HepG2 (cell line): ENCODE data around the gene PHF2. TPM values are rescaled to one million over a fixed set of nuclear protein-coding genes. Genes with fewer than 3 reads are reported as not detected.

Experiments used
- BRCA1 ChIP-seq: sonication (generic); formaldehyde crosslinking; IDR thresholded peaks from 2 replicates; pipeline ENCODE4 v1.4.0; 2020; ENCODE audit warnings: missing genetic modification reagents
- CTCF ChIP-seq: sonication (generic); formaldehyde crosslinking; IDR thresholded peaks from 2 replicates; pipeline ENCODE4 v1.5.0; 2020; ENCODE audit warnings: mild to moderate bottlenecking, missing genetic modification reagents, moderate library complexity
- DBP ChIP-seq: sonication (generic); formaldehyde crosslinking; IDR thresholded peaks from 2 replicates; pipeline ENCODE4 v1.4.0; 2020; ENCODE audit warnings: missing genetic modification reagents; ENCODE audit errors: not compliant biosample characterization
- DRAP1 ChIP-seq: IDR thresholded peaks from 2 replicates; pipeline ENCODE4 v1.6.1; 2016; ENCODE audit warnings: missing genetic modification reagents, missing compliant biosample characterization
- ETV5 ChIP-seq: IDR thresholded peaks from 2 replicates; pipeline ENCODE4 v1.6.1; 2018; ENCODE audit warnings: missing biosample characterization, missing genetic modification reagents, inconsistent platforms, borderline replicate concordance
- KDM1A ChIP-seq: IDR thresholded peaks from 2 replicates; pipeline ENCODE4 v1.6.1; 2016; ENCODE audit warnings: missing compliant biosample characterization
- MNT ChIP-seq: fragments of 450-650 bp; IDR thresholded peaks from 2 replicates; pipeline ENCODE4 v1.6.1; 2016
- NCOA5 ChIP-seq: sonication (generic); formaldehyde crosslinking; IDR thresholded peaks from 2 replicates; pipeline ENCODE4 v1.4.0; 2020; ENCODE audit warnings: missing genetic modification reagents
- NR2F6 ChIP-seq, 2 experiments: IDR thresholded peaks; 2 replicates each; pipeline ENCODE4 v1.6.1; 2016; ENCODE audit warnings: antibody characterized with exemption in 1 of 2, mild to moderate bottlenecking in 1 of 2
- PAWR ChIP-seq: sonication (generic); formaldehyde crosslinking; IDR thresholded peaks from 2 replicates; pipeline ENCODE4 v1.4.0; 2020; ENCODE audit warnings: missing genetic modification reagents, mild to moderate bottlenecking, borderline replicate concordance
- RFXANK ChIP-seq: IDR thresholded peaks from 2 replicates; pipeline ENCODE4 v1.6.1; 2016
- SOX13 ChIP-seq, 3 experiments: fragments of 450-650 bp in 1 of 3; sonication (generic) in 1 of 3; formaldehyde crosslinking in 1 of 3; IDR thresholded peaks in 2 of 3; conservative IDR thresholded peaks in 1 of 3; 2 replicates each; pipeline versions ENCODE4 v1.5.0 to v1.6.1; 2016 to 2020; ENCODE audit warnings: antibody characterized with exemption in 1 of 3, mild to moderate bottlenecking in 1 of 3, missing compliant biosample characterization in 1 of 3, missing genetic modification reagents in 1 of 3, moderate library complexity in 1 of 3
- SOX5 ChIP-seq: IDR thresholded peaks from 2 replicates; pipeline ENCODE4 v1.6.1; 2016; ENCODE audit warnings: borderline replicate concordance
- ZNF136 ChIP-seq: sonication (generic); formaldehyde crosslinking; IDR thresholded peaks from 2 replicates; pipeline ENCODE4 v1.8.1; 2022; ENCODE audit warnings: low read depth, mild to moderate bottlenecking, moderate library complexity, missing genetic modification reagents
- ZNF512B ChIP-seq: sonication (generic); formaldehyde crosslinking; IDR thresholded peaks from 2 replicates; pipeline ENCODE4 v1.5.1; 2020; ENCODE audit warnings: missing genetic modification reagents, mild to moderate bottlenecking, borderline replicate concordance
- ZNF530 ChIP-seq: sonication (generic); formaldehyde crosslinking; IDR thresholded peaks from 2 replicates; pipeline ENCODE4 v1.5.0; 2020; ENCODE audit warnings: low read depth, mild to moderate bottlenecking, missing genetic modification reagents
- ZNF781 ChIP-seq: sonication (generic); formaldehyde crosslinking; IDR thresholded peaks from 2 replicates; pipeline ENCODE4 v1.5.1; 2020; ENCODE audit warnings: borderline replicate concordance, mild to moderate bottlenecking, missing genetic modification reagents; ENCODE audit errors: not compliant biosample characterization
- ZNF891 ChIP-seq: sonication (generic); formaldehyde crosslinking; IDR thresholded peaks from 2 replicates; pipeline ENCODE4 v1.5.0; 2020; ENCODE audit warnings: mild to moderate bottlenecking, missing genetic modification reagents
- ZSCAN30 ChIP-seq: sonication (generic); formaldehyde crosslinking; IDR thresholded peaks from 2 replicates; pipeline ENCODE4 v1.5.0; 2020; ENCODE audit warnings: mild to moderate bottlenecking, missing genetic modification reagents
- polyA plus RNA-seq, 8 experiments: library from polyadenylated mRNA; depleted of rRNA in 3 of 8; stranded (reverse) in 7 of 8; unstranded in 1 of 8; fragments of >200 nt; fragmentation: Illumina TruSeq in 4 of 8; extraction: Trizol in 4 of 8; gene quantifications; 2 replicates each; pipeline versions ENCODE4 v1.2.1 to v1.2.3, GENCODE V29; 2011 to 2016; ENCODE audit warnings: low read depth in 4 of 8, missing spikeins in 1 of 8, mixed read lengths in 1 of 8; ENCODE audit not compliant: insufficient read depth in 1 of 8
- total RNA-seq, 5 experiments: library from RNA; depleted of rRNA; stranded (reverse); fragments of >200 nt; fragmentation: Illumina TruSeq; extraction: Trizol; gene quantifications; 2 replicates each; pipeline ENCODE4 v1.2.3, GENCODE V29; 2016; ENCODE audit warnings: low read depth in 1 of 5

Gene PHF2
- total and polyA plus RNA-seq, 2 of the 13 experiments (the other 11 are each of a cell fraction or from before 2014, with no cell fraction given) = 6.6 to 9.1 TPM

GRCh38 chr9:93566408-93567270 lies 9.7 kb upstream of the PHF2 start (continued):
- no peak for TF ChIP-seq ZNF512B (CRISPR knock-in tag)
- TF ChIP-seq PAWR (CRISPR knock-in tag) = no peak
- peak; percentile 77 for TF ChIP-seq BRCA1 (CRISPR knock-in tag)
- TF ChIP-seq DRAP1 (CRISPR knock-in tag) = peak; percentile 50; the same call in 1 of the 2 replicates
- no peak for TF ChIP-seq KDM1A (CRISPR knock-in tag)
- no peak for TF ChIP-seq NCOA5 (CRISPR knock-in tag)
- TF ChIP-seq ETV5 (CRISPR knock-in tag) = peak; percentile 78; the same call in 1 of the 2 replicates
- peak; percentile 94 for TF ChIP-seq CTCF (CRISPR knock-in tag)
- TF ChIP-seq ZNF781 (CRISPR knock-in tag) = peak; percentile 34
- no peak; the same call in 1 of the 2 replicates for TF ChIP-seq ZNF891
- no peak for TF ChIP-seq ZSCAN30 (CRISPR knock-in tag)
- peak; percentile 47; the same call in 1 of the 2 replicates for TF ChIP-seq SOX5 (CRISPR knock-in tag)
- TF ChIP-seq RFXANK = no peak
- TF ChIP-seq NR2F6 (IDR thresholded peaks at IDR 0.05) = no peak
- TF ChIP-seq NR2F6 (CRISPR knock-in tag; IDR thresholded peaks at IDR 0.05) = 0 out of 2 replicates have a peak, but pooled peaks have one; percentile 24
- TF ChIP-seq MNT = no peak
- no peak for TF ChIP-seq ZNF136 (CRISPR knock-in tag)
- TF ChIP-seq SOX13 (IDR thresholded peaks at IDR 0.05) = no peak
- peak in 1 of 2 experiments; percentile 40; a peak in 1 of 4 replicates for TF ChIP-seq SOX13 (CRISPR knock-in tag; conservative IDR thresholded peaks at IDR 0.05 in 1 of 2, IDR thresholded peaks at IDR 0.05 in 1 of 2)
- no peak for TF ChIP-seq ZNF530 (CRISPR knock-in tag)
- TF ChIP-seq DBP (CRISPR knock-in tag) = no peak
